Measurements from ENCODE around the gene BIN1.

GRCh38 chr2:127139766-127140165 is 32.8 kb upstream of the BIN1 start:
- TF ChIP-seq EZH2 (IDR thresholded peaks at IDR 0.05; ENCODE audit: low read depth) (no peak), CTCF (conservative IDR thresholded peaks at IDR 0.05) (peak; percentile 46; the same call in 1 of the 2 replicates)

Data from PC-9 (cell line).